SK-N-SH treated with all-trans-retinoic acid at 6 μM for 48 hours (cell line): Measurements from ENCODE around the gene BRPF1.

ENCODE experiments used
- ATAC-seq: fragments of 200-7000 bp; cut with Tn5 transposase; 3 replicates; pipeline ENCODE4 v1.9.1; 2020; ENCODE audit warnings: mild to moderate bottlenecking, moderate library complexity
- ARNTL ChIP-seq: fragments of 450-650 bp; formaldehyde crosslinking; IDR thresholded peaks from 2 replicates; pipeline ENCODE4 v1.5.0; 2020; ENCODE audit warnings: low read depth, mild to moderate bottlenecking, moderate library complexity, borderline replicate concordance
- BACH2 ChIP-seq: fragments of 250-450 bp; sonication (Bioruptor Pico); IDR thresholded peaks from 2 replicates; pipeline ENCODE4 v1.9.0; 2021; ENCODE audit warnings: mild to moderate bottlenecking, borderline replicate concordance
- CSDC2 ChIP-seq: fragments of 250-450 bp; sonication (Bioruptor Pico); IDR thresholded peaks from 2 replicates; pipeline ENCODE4 v1.5.0; 2020; ENCODE audit warnings: mild to moderate bottlenecking, moderate library complexity
- ESRRG ChIP-seq: fragments of 250-450 bp; sonication (Bioruptor Pico); IDR thresholded peaks from 2 replicates; pipeline ENCODE4 v1.6.1; 2021; ENCODE audit warnings: mild to moderate bottlenecking
- GLIS3 ChIP-seq: fragments of 250-450 bp; sonication (Bioruptor Pico); IDR thresholded peaks from 2 replicates; pipeline ENCODE4 v1.5.0; 2020; ENCODE audit warnings: mild to moderate bottlenecking, moderate library complexity
- ISL1 ChIP-seq: fragments of 250-450 bp; sonication (Bioruptor Pico); IDR thresholded peaks from 2 replicates; pipeline ENCODE4 v2.1.2; 2022; ENCODE audit warnings: mild to moderate bottlenecking, moderate library complexity
- OSR1 ChIP-seq: fragments of 250-450 bp; sonication (Bioruptor Pico); IDR thresholded peaks from 2 replicates; pipeline ENCODE4 v1.8.0; 2022; ENCODE audit warnings: moderate library complexity, mild to moderate bottlenecking, inconsistent platforms
- PPARA ChIP-seq: fragments of 250-450 bp; sonication (Bioruptor Pico); IDR thresholded peaks from 2 replicates; pipeline ENCODE4 v1.5.0; 2020; ENCODE audit warnings: mild to moderate bottlenecking, borderline replicate concordance
- RARB ChIP-seq: fragments of 250-450 bp; sonication (Bioruptor Pico); IDR thresholded peaks from 2 replicates; pipeline ENCODE4 v1.8.0; 2021; ENCODE audit warnings: mild to moderate bottlenecking, moderate library complexity
- SNAI2 ChIP-seq: fragments of 250-450 bp; sonication (Bioruptor Pico); IDR thresholded peaks from 2 replicates; pipeline ENCODE4 v1.5.0; 2020; ENCODE audit warnings: mild to moderate bottlenecking, moderate library complexity
- TCF4 ChIP-seq: fragments of 250-450 bp; sonication (Bioruptor Pico); IDR thresholded peaks from 2 replicates; pipeline ENCODE4 v1.8.0; 2021; ENCODE audit warnings: mild to moderate bottlenecking, moderate library complexity, borderline replicate concordance
- TOX ChIP-seq: fragments of 250-450 bp; sonication (Bioruptor Pico); IDR thresholded peaks from 2 replicates; pipeline ENCODE4 v1.8.0; 2021; ENCODE audit warnings: mild to moderate bottlenecking, moderate library complexity, borderline replicate concordance
- ZC3H10 ChIP-seq: fragments of 250-450 bp; sonication (Bioruptor Pico); IDR thresholded peaks from 2 replicates; pipeline ENCODE4 v1.5.1; 2021; ENCODE audit warnings: mild to moderate bottlenecking, moderate library complexity
- ZFP3 ChIP-seq: fragments of 250-450 bp; sonication (Bioruptor Pico); IDR thresholded peaks from 2 replicates; pipeline ENCODE4 v1.5.0; 2020; ENCODE audit warnings: mild to moderate bottlenecking, moderate library complexity
- ZFP30 ChIP-seq: fragments of 450-650 bp; formaldehyde crosslinking; IDR thresholded peaks from 2 replicates; pipeline ENCODE4 v1.5.0; 2022; ENCODE audit warnings: mild to moderate bottlenecking, moderate library complexity
- ZNF565 ChIP-seq: fragments of 450-650 bp; formaldehyde crosslinking; conservative IDR thresholded peaks from 2 replicates; pipeline ENCODE4 v1.5.0; 2020; ENCODE audit warnings: low read depth, mild to moderate bottlenecking, moderate library complexity
- ZNF70 ChIP-seq: fragments of 450-650 bp; formaldehyde crosslinking; IDR thresholded peaks from 2 replicates; pipeline ENCODE4 v1.5.0; 2020; ENCODE audit warnings: mild to moderate bottlenecking, moderate library complexity
- ZNF8 ChIP-seq: fragments of 450-650 bp; formaldehyde crosslinking; IDR thresholded peaks from 2 replicates; pipeline ENCODE4 v1.5.0; 2020; ENCODE audit warnings: mild to moderate bottlenecking, moderate library complexity
- TF ChIP-seq, protein P1 (sequence below): fragments of 250-450 bp; sonication (Bioruptor Pico); IDR thresholded peaks from 2 replicates; pipeline ENCODE4 v1.5.1; 2020; ENCODE audit warnings: low read depth, mild to moderate bottlenecking, moderate library complexity
- TF ChIP-seq, protein P2 (sequence below): fragments of 250-450 bp; sonication (Bioruptor Pico); IDR thresholded peaks from 2 replicates; pipeline ENCODE4 v1.5.1; 2021; ENCODE audit warnings: mild to moderate bottlenecking, moderate library complexity
- TF ChIP-seq, protein P3 (sequence below): fragments of 250-450 bp; sonication (Bioruptor Pico); IDR thresholded peaks from 2 replicates; pipeline ENCODE4 v1.5.0; 2020; ENCODE audit warnings: mild to moderate bottlenecking, moderate library complexity
- TF ChIP-seq, protein P4 (sequence below): fragments of 250-450 bp; sonication (Bioruptor Pico); IDR thresholded peaks from 2 replicates; pipeline ENCODE4 v1.8.0; 2021; ENCODE audit warnings: low read depth, mild to moderate bottlenecking, moderate library complexity, borderline replicate concordance
- TF ChIP-seq, protein P5 (sequence below): fragments of 250-450 bp; sonication (Bioruptor Pico); IDR thresholded peaks from 2 replicates; pipeline ENCODE4 v1.8.0; 2020; ENCODE audit warnings: mild to moderate bottlenecking, moderate library complexity, borderline replicate concordance

The BRPF1 gene

DNA sequence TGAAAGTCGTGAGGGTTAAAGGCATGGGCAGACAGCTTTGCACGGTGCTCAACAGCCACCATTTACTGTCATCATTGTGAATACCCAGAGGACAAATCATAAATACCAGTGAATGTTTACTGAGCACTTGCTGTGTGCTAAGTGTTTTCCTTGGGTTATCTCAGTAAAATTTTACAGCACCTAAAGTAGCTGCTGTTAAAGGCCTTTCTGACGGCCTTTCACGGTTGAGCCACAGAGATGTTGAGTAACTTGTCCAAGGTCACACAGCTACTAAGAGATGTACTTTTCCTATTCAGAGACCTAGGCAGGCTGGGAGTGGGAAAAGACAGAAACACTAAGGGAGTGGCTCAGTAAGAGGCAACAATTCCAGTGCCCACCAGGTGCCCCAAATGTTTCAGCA is 28.3 kb upstream of the BRPF1 start:
- TF ChIP-seq, protein P1, sequence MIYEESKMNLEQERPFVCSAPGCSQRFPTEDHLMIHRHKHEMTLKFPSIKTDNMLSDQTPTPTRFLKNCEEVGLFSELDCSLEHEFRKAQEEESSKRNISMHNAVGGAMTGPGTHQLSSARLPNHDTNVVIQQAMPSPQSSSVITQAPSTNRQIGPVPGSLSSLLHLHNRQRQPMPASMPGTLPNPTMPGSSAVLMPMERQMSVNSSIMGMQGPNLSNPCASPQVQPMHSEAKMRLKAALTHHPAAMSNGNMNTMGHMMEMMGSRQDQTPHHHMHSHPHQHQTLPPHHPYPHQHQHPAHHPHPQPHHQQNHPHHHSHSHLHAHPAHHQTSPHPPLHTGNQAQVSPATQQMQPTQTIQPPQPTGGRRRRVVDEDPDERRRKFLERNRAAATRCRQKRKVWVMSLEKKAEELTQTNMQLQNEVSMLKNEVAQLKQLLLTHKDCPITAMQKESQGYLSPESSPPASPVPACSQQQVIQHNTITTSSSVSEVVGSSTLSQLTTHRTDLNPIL (CRISPR knock-in tag) = no peak
- TF ChIP-seq CSDC2 (CRISPR knock-in tag) (no peak), ZFP3 (CRISPR knock-in tag) (no peak), TCF4 (CRISPR knock-in tag) (no peak)
- ATAC-seq = no peak

DNA sequence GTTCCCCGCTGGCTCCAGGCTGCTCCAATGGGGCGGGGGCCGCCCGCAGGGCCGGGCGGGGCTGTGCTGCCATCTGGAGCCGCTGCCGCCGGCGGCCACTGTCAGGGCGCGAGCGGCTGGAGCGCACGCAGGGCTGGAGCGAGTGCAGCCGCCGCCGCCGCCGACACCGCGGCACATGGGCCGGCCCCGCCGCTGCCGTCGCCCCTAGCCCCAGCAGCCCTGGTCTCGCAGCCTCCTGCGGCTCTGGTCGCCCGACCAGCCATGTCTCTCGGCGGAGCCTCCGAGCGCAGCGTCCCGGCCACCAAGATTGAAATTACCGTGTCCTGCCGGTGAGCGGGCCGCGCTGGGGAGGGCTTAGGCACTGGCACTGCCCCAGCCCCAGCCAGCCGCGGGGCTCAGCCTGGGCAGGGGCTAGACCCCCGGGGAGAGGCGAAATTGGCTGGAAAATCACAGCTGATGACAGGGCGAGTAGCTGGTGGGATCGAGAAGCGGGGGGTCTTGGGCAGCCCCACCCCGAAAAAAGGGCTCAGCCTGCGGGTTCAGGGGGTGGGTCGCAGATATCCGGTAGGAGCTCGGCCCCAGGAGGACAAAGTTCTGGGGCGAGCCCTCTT is 27.7 kb upstream of the BRPF1 start, which contains the start of gene CPNE9:
TSS of gene CPNE9 (plus strand) at position 98 of the 611 bp plus-strand sequence. CDS start at position 262, 164 bp downstream.
- TF ChIP-seq ZC3H10 (CRISPR knock-in tag) (no peak), BACH2 (CRISPR knock-in tag) (no peak), ZFP30 (no peak), ZNF70 (CRISPR knock-in tag) (no peak), TOX (CRISPR knock-in tag) (no peak), ZFP3 (CRISPR knock-in tag) (no peak)
- TF ChIP-seq, protein P2, sequence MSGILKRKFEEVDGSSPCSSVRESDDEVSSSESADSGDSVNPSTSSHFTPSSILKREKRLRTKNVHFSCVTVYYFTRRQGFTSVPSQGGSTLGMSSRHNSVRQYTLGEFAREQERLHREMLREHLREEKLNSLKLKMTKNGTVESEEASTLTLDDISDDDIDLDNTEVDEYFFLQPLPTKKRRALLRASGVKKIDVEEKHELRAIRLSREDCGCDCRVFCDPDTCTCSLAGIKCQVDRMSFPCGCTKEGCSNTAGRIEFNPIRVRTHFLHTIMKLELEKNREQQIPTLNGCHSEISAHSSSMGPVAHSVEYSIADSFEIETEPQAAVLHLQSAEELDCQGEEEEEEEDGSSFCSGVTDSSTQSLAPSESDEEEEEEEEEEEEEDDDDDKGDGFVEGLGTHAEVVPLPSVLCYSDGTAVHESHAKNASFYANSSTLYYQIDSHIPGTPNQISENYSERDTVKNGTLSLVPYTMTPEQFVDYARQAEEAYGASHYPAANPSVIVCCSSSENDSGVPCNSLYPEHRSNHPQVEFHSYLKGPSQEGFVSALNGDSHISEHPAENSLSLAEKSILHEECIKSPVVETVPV (CRISPR knock-in tag) = no peak
- peak; percentile 53 for ATAC-seq

DNA sequence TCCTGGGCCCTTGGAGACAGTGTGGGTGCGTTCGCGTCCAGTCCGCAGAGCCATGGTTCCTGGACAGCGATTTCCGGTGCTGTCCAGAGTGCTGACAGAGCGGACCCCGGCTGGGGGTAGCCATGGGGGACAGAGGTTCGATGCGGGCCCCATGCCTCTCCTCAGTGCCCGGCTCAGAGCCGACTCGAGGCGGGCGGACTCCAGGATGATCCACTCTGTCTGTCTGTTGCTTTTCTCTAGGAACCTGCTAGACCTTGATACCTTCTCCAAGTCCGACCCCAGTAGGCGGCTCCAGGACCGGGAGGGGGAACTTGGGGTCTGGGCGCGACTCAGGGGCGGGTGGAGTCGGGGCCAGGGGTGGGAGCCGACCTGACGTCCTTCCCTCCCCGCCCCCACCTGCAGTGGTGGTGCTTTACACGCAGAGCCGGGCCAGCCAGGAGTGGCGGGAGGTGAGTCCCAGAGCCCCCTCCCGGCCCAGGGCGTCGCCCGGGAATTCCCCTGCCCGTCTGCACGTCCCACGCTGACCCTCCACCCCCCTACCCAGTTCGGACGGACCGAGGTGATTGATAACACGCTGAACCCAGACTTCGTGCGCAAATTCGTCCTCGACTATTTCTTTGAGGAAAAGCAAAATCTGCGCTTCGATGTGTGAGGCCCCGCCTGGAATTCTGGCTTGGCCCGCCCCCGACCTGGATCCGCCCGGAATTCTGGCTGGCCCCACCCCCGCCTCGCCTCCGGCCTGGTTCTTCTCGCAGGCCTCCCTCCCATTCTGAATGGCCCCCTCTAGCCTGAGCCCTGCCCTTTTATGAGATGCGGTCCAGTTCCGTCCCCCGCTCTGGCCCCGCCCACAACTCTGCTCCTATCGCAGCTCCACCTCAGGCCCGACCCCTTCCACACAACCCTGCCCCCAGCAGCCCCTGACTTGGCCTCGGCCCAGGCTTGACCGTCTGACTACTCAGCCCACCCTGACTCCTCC is 26.9 kb upstream of the BRPF1 start:
- TF ChIP-seq PPARA (CRISPR knock-in tag) (no peak), ZNF565 (CRISPR knock-in tag) (no peak), ARNTL (no peak), OSR1 (CRISPR knock-in tag) (no peak), ZFP30 (no peak), SNAI2 (CRISPR knock-in tag) (no peak), ISL1 (CRISPR knock-in tag) (peak; percentile 24; the same call in 1 of the 2 replicates), ZC3H10 (CRISPR knock-in tag) (no peak), TOX (CRISPR knock-in tag) (no peak), ZNF8 (no peak), BACH2 (CRISPR knock-in tag) (no peak), ZNF70 (CRISPR knock-in tag) (no peak), ESRRG (no peak), GLIS3 (CRISPR knock-in tag) (no peak), CSDC2 (CRISPR knock-in tag) (peak; percentile 91), RARB (CRISPR knock-in tag) (no peak), TCF4 (CRISPR knock-in tag) (no peak), ZFP3 (CRISPR knock-in tag) (0 out of 2 replicates have a peak, but pooled peaks have one; percentile 38)
- TF ChIP-seq, protein P3, sequence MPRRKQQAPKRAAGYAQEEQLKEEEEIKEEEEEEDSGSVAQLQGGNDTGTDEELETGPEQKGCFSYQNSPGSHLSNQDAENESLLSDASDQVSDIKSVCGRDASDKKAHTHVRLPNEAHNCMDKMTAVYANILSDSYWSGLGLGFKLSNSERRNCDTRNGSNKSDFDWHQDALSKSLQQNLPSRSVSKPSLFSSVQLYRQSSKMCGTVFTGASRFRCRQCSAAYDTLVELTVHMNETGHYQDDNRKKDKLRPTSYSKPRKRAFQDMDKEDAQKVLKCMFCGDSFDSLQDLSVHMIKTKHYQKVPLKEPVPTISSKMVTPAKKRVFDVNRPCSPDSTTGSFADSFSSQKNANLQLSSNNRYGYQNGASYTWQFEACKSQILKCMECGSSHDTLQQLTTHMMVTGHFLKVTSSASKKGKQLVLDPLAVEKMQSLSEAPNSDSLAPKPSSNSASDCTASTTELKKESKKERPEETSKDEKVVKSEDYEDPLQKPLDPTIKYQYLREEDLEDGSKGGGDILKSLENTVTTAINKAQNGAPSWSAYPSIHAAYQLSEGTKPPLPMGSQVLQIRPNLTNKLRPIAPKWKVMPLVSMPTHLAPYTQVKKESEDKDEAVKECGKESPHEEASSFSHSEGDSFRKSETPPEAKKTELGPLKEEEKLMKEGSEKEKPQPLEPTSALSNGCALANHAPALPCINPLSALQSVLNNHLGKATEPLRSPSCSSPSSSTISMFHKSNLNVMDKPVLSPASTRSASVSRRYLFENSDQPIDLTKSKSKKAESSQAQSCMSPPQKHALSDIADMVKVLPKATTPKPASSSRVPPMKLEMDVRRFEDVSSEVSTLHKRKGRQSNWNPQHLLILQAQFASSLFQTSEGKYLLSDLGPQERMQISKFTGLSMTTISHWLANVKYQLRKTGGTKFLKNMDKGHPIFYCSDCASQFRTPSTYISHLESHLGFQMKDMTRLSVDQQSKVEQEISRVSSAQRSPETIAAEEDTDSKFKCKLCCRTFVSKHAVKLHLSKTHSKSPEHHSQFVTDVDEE = no peak
- TF ChIP-seq, protein P4, sequence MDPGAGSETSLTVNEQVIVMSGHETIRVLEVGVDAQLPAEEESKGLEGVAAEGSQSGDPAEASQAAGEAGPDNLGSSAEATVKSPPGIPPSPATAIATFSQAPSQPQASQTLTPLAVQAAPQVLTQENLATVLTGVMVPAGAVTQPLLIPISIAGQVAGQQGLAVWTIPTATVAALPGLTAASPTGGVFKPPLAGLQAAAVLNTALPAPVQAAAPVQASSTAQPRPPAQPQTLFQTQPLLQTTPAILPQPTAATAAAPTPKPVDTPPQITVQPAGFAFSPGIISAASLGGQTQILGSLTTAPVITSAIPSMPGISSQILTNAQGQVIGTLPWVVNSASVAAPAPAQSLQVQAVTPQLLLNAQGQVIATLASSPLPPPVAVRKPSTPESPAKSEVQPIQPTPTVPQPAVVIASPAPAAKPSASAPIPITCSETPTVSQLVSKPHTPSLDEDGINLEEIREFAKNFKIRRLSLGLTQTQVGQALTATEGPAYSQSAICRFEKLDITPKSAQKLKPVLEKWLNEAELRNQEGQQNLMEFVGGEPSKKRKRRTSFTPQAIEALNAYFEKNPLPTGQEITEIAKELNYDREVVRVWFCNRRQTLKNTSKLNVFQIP (CRISPR knock-in tag) = no peak
- TF ChIP-seq, protein P2 (CRISPR knock-in tag) = no peak
- TF ChIP-seq, protein P5, sequence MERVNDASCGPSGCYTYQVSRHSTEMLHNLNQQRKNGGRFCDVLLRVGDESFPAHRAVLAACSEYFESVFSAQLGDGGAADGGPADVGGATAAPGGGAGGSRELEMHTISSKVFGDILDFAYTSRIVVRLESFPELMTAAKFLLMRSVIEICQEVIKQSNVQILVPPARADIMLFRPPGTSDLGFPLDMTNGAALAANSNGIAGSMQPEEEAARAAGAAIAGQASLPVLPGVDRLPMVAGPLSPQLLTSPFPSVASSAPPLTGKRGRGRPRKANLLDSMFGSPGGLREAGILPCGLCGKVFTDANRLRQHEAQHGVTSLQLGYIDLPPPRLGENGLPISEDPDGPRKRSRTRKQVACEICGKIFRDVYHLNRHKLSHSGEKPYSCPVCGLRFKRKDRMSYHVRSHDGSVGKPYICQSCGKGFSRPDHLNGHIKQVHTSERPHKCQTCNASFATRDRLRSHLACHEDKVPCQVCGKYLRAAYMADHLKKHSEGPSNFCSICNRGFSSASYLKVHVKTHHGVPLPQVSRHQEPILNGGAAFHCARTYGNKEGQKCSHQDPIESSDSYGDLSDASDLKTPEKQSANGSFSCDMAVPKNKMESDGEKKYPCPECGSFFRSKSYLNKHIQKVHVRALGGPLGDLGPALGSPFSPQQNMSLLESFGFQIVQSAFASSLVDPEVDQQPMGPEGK (CRISPR knock-in tag) = no peak
- TF ChIP-seq, protein P1 (CRISPR knock-in tag) = no peak
- ATAC-seq = peak; percentile 81
